Tibial nerve (tissue), 4 donors: ENCODE results near the gene HMCN1. TPM values are rescaled to one million over a fixed set of nuclear protein-coding genes. Genes with fewer than 3 reads are reported as not detected.

Experiments
- DNase-seq, 2 donors: peaks; one replicate each; pipeline ENCODE4 v3.0.0-alpha.2; 2019; ENCODE audit warnings: low spot score in 2 of 2
- H3K27ac ChIP-seq, 4 donors: fragments of 200-600 bp; sonication (generic) in 3 of 4; one replicate each; pipeline ENCODE4 v1.5.1; 2017 to 2019; ENCODE audit warnings: mild to moderate bottlenecking in 1 of 4
- H3K27me3 ChIP-seq, 2 donors: fragments of 200-600 bp; sonication (generic) in 1 of 2; one replicate each; pipeline versions ENCODE4 v1.5.1 to v1.6.0; 2017 to 2019
- H3K36me3 ChIP-seq, 3 donors: fragments of 200-600 bp; sonication (generic); one replicate each; pipeline ENCODE4 v1.5.1; 2018 to 2019
- H3K4me1 ChIP-seq, 4 donors: fragments of 200-600 bp; sonication (generic) in 3 of 4; one replicate each; pipeline ENCODE4 v1.5.1; 2017 to 2019
- H3K4me3 ChIP-seq, 4 donors: fragments of 200-600 bp; sonication (generic) in 3 of 4; one replicate each; pipeline ENCODE4 v1.5.1; 2017 to 2019; ENCODE audit warnings: mild to moderate bottlenecking in 1 of 4, moderate library complexity in 1 of 4
- H3K9me3 ChIP-seq, 4 donors: fragments of 200-600 bp; sonication (generic) in 3 of 4; one replicate each; pipeline ENCODE4 v1.5.1; 2017 to 2019
- CTCF ChIP-seq, 5 experiments: fragments of 200-600 bp in 3 of 5; fragments of 450-650 bp in 2 of 5; sonication (generic) in 3 of 5; IDR thresholded peaks; one replicate each; pipeline ENCODE4 v1.5.1; 2016 to 2019; ENCODE audit warnings: antibody characterized with exemption in 5 of 5, mild to moderate bottlenecking in 3 of 5, moderate library complexity in 2 of 5
- EP300 ChIP-seq, 2 donors: sonication (generic); formaldehyde crosslinking; IDR thresholded peaks; one replicate each; pipeline ENCODE4 v1.6.1; 2017; ENCODE audit warnings: antibody characterized with exemption in 2 of 2, mild to moderate bottlenecking in 1 of 2
- POLR2A ChIP-seq, 2 donors: fragments of 450-650 bp; IDR thresholded peaks; one replicate each; pipeline ENCODE4 v1.6.1; 2017; ENCODE audit warnings: antibody characterized with exemption in 2 of 2, mild to moderate bottlenecking in 2 of 2, moderate library complexity in 2 of 2
- WGBS, 2 donors: methylation state at CpG; one replicate each; pipeline ENCODE4 v1.1.5; 2018; 5-methylcytosine and 5-hydroxymethylcytosine counted together
- total RNA-seq, 4 donors: library from RNA; depleted of rRNA; stranded (reverse); fragments of >200 nt; gene quantifications; one replicate each; pipeline ENCODE4 v1.1.0, GENCODE V29; 2016

Gene HMCN1
- total RNA-seq, 4 donors from 2014 or later, result 2.1 to 13.3 (median 3.9) TPM

- no peak overlapping the region for H3K4me3 ChIP-seq
- H3K27me3 ChIP-seq, result no peaks in the 10 kb centered on the region
- DNase-seq, result no peak
- H3K9me3 ChIP-seq, result no peaks in the 10 kb centered on the region
- 24 to 37% methylated on average over 1 of the region's 1 CpG for WGBS, 2 donors
- no peak overlapping the region for H3K27ac ChIP-seq
- H3K36me3 ChIP-seq, result no peaks in the 10 kb centered on the region
- TF ChIP-seq EP300 (IDR thresholded peaks at IDR 0.05), result no peak
- no peak for TF ChIP-seq CTCF (IDR thresholded peaks at IDR 0.05)
- TF ChIP-seq POLR2A (IDR thresholded peaks at IDR 0.05), result no peak
- H3K4me1 ChIP-seq, result peaks cover 0 to 9% (median 0%) of the 10 kb centered on the region in 4 donors
These were observed 195.6 kb downstream of the HMCN1 start for GRCh38 chr1:185929776-185930175.

GRCh38 chr1:185931438-185931837 is 197.2 kb downstream of the HMCN1 start:
- DNase-seq, result no peak
- Histone ChIP-seq H3K4me3 (no peak overlapping the region), H3K4me1 (peaks cover 0 to 9% (median 0%) of the 10 kb centered on the region in 4 donors), H3K36me3 (no peaks in the 10 kb centered on the region), H3K27ac (no peak overlapping the region), H3K9me3 (no peaks in the 10 kb centered on the region), H3K27me3 (no peaks in the 10 kb centered on the region)
- TF ChIP-seq CTCF (IDR thresholded peaks at IDR 0.05) (no peak), POLR2A (IDR thresholded peaks at IDR 0.05) (no peak), EP300 (IDR thresholded peaks at IDR 0.05) (no peak)
- 96 to 97% methylated on average over 2 of the region's 2 CpGs for WGBS, 2 donors

GRCh38 chr1:185933580-185933979 is 199.4 kb downstream of the HMCN1 start:
- no peaks in the 10 kb centered on the region for H3K27me3 ChIP-seq
- H3K4me3 ChIP-seq, result no peak overlapping the region
- H3K36me3 ChIP-seq, result no peaks in the 10 kb centered on the region
- no peaks in the 10 kb centered on the region for H3K9me3 ChIP-seq
- whole genome bisulfite sequencing, 2 donors, result 94 to 96% methylated on average over 4 of the region's 4 CpGs
- no peak overlapping the region for H3K27ac ChIP-seq
- no peak for TF ChIP-seq CTCF (IDR thresholded peaks at IDR 0.05)
- TF ChIP-seq POLR2A (IDR thresholded peaks at IDR 0.05), result no peak
- TF ChIP-seq EP300 (IDR thresholded peaks at IDR 0.05), result no peak
- no peak for DNase-seq
- peaks cover 0 to 9% (median 0%) of the 10 kb centered on the region in 4 donors for H3K4me1 ChIP-seq

- Histone ChIP-seq H3K36me3 (no peaks in the 10 kb centered on the region), H3K27me3 (no peaks in the 10 kb centered on the region), H3K27ac (no peak overlapping the region), H3K9me3 (no peaks in the 10 kb centered on the region), H3K4me1 (peaks cover 0 to 5% (median 0%) of the 10 kb centered on the region in 4 donors), H3K4me3 (no peak overlapping the region)
- WGBS, 2 donors, result 81 to 82% methylated on average over 5 of the region's 5 CpGs
- DNase-seq, result no peak
- TF ChIP-seq POLR2A (IDR thresholded peaks at IDR 0.05) (no peak), EP300 (IDR thresholded peaks at IDR 0.05) (no peak), CTCF (IDR thresholded peaks at IDR 0.05) (no peak)
These were observed 200.4 kb downstream of the HMCN1 start for GRCh38 chr1:185934476-185935189.

- no peaks in the 10 kb centered on the region for H3K4me1 ChIP-seq
- DNase-seq, result no peak
- no peak overlapping the region for H3K27ac ChIP-seq
- TF ChIP-seq CTCF (IDR thresholded peaks at IDR 0.05) (no peak), POLR2A (IDR thresholded peaks at IDR 0.05) (no peak), EP300 (IDR thresholded peaks at IDR 0.05) (no peak)
- H3K27me3 ChIP-seq, result no peaks in the 10 kb centered on the region
- no peaks in the 10 kb centered on the region for H3K36me3 ChIP-seq
- H3K4me3 ChIP-seq, result no peak overlapping the region
- H3K9me3 ChIP-seq, result no peaks in the 10 kb centered on the region
These were observed 201.2 kb downstream of the HMCN1 start for GRCh38 chr1:185935360-185935759.
